K562 (cell line): ENCODE measurements around the gene CORO2A. TPM values are rescaled to one million over a fixed set of nuclear protein-coding genes. Genes with fewer than 3 reads are reported as not detected.

Experiments
- ATAC-seq: fragments of 200-7000 bp; cut with Tn5 transposase; 3 replicates; pipeline ENCODE4 v1.9.1; 2020; ENCODE audit warnings: moderate library complexity
- BruUV-seq: library from RNA; stranded (reverse); fragments of 400-500 nt; replicated peaks from 2 replicates; lab custom pipeline; 2021; lab: Mats Ljungman, UMichigan
- CTCF ChIA-PET: fragments of 300-600 bp; formaldehyde crosslinking; extraction: SDS; loops from one replicate; lab custom pipeline; 2021; ENCODE audit warnings: low intra/inter-chr PET ratio; lab: Yijun Ruan, JAX
- POLR2A ChIA-PET: fragments of 300-600, 350-650 bp; sonication (Branson Sonifier 250); formaldehyde crosslinking; extraction: SDS; loops from one replicate; lab custom pipeline; 2021; ENCODE audit warnings: antibody characterized with exemption, inconsistent platforms; lab: Yijun Ruan, JAX
- DNase-seq, 4 experiments: peaks; one replicate each; pipeline versions ENCODE4 v3.0.0 to v3.0.0-alpha.2; 2011 to 2018; ENCODE audit warnings: low spot score in 3 of 4, mixed read lengths in 3 of 4; ENCODE audit errors: extremely low read depth in 1 of 4
- FAIRE-seq: peaks from 2 replicates; lab custom pipeline; 2011; peaks lifted over from hg19 to GRCh38; lab: Jason Lieb, UNC
- H2AFZ ChIP-seq: 2 replicates; pipeline ENCODE4 v1.6.0; 2011; ENCODE audit warnings: low read depth, low read length, control low read depth, inconsistent platforms
- H3K27ac ChIP-seq: fragments of 200-600 bp; 3 replicates; pipeline ENCODE4 v1.8.0; 2011; ENCODE audit warnings: low read depth, mild to moderate bottlenecking, control low read depth, inconsistent platforms, low read length, moderate library complexity, mixed read lengths; ENCODE audit errors: extremely low read depth
- H3K27me3 ChIP-seq, 2 experiments: fragments of 300-600 bp in 1 of 2; 2 replicates in 1 of 2; 3 replicates in 1 of 2; pipeline versions ENCODE4 v1.6.0 to v1.8.0; 2011; ENCODE audit warnings: inconsistent platforms in 2 of 2, low read length in 2 of 2, mild to moderate bottlenecking in 1 of 2, mixed read lengths in 1 of 2, moderate library complexity in 1 of 2; ENCODE audit not compliant: control insufficient read depth in 2 of 2, insufficient read depth in 2 of 2
- H3K36me3 ChIP-seq: fragments of 300-600 bp; 3 replicates; pipeline ENCODE4 v1.8.0; 2011; ENCODE audit warnings: mild to moderate bottlenecking, low read length, inconsistent platforms; ENCODE audit not compliant: control insufficient read depth, insufficient read depth
- H3K4me1 ChIP-seq, 2 experiments: fragments of 200-600 bp in 1 of 2; replicated peaks in 1 of 2; 2 replicates in 1 of 2; 3 replicates in 1 of 2; pipeline versions ENCODE4 v1.5.1 to v1.8.0; 2011; ENCODE audit warnings: inconsistent platforms in 2 of 2, low read length in 2 of 2, mild to moderate bottlenecking in 1 of 2, mixed read lengths in 1 of 2, moderate library complexity in 1 of 2; ENCODE audit not compliant: control insufficient read depth in 2 of 2, insufficient read depth in 2 of 2
- H3K4me2 ChIP-seq: 2 replicates; pipeline ENCODE4 v1.6.1; 2011; ENCODE audit warnings: low read length, control low read depth, inconsistent platforms, mixed read lengths; ENCODE audit not compliant: insufficient read depth
- H3K4me3 ChIP-seq: fragments of 200-600 bp; sonication (generic), shearing (Covaris generic); 2 replicates; pipeline ENCODE4 v1.5.1; 2016; ENCODE audit warnings: control low read depth, inconsistent platforms
- H3K79me2 ChIP-seq: fragments of 200-600 bp; 3 replicates; pipeline ENCODE4 v1.8.0; 2011; ENCODE audit warnings: low read length, inconsistent platforms; ENCODE audit not compliant: control insufficient read depth, insufficient read depth
- H3K9ac ChIP-seq, 2 experiments: 2 replicates each; pipeline versions ENCODE4 v1.6.0 to v1.6.1; 2011; ENCODE audit warnings: low read depth in 2 of 2, low read length in 2 of 2, control low read depth in 1 of 2, inconsistent platforms in 1 of 2, mild to moderate bottlenecking in 1 of 2, mixed read lengths in 1 of 2; ENCODE audit not compliant: insufficient read depth in 1 of 2
- H3K9me1 ChIP-seq: one replicate; pipeline ENCODE4 v1.6.0; 2011; ENCODE audit warnings: inconsistent platforms, mild to moderate bottlenecking, low read length, moderate library complexity; ENCODE audit not compliant: control insufficient read depth, insufficient read depth
- H3K9me3 ChIP-seq: replicated peaks from 2 replicates; pipeline ENCODE4 v1.5.1; 2011; ENCODE audit warnings: low read depth, low read length, inconsistent platforms; ENCODE audit not compliant: control insufficient read depth, insufficient read depth
- H4K20me1 ChIP-seq: replicated peaks from 2 replicates; pipeline ENCODE4 v1.6.1; 2011; ENCODE audit warnings: low read length, inconsistent platforms, mixed read lengths; ENCODE audit not compliant: control insufficient read depth, insufficient read depth
- ARHGAP35 ChIP-seq: fragments of 450-650 bp; IDR thresholded peaks from 2 replicates; pipeline ENCODE4 v1.6.1; 2018; ENCODE audit not compliant: partially characterized antibody
- CC2D1A ChIP-seq: fragments of 450-650 bp; IDR thresholded peaks from 2 replicates; pipeline ENCODE4 v1.6.1; 2017; ENCODE audit warnings: mild to moderate bottlenecking
- CREM ChIP-seq: IDR thresholded peaks from 2 replicates; pipeline ENCODE4 v1.6.1; 2014; ENCODE audit warnings: antibody characterized with exemption, low read depth
- E2F5 ChIP-seq: sonication (generic); formaldehyde crosslinking; IDR thresholded peaks from 2 replicates; pipeline ENCODE4 v1.8.0; 2022; ENCODE audit warnings: mild to moderate bottlenecking, missing genetic modification reagents
- FOXM1 ChIP-seq, 2 experiments: fragments of 450-650 bp in 1 of 2; sonication (generic) in 1 of 2; formaldehyde crosslinking in 1 of 2; IDR thresholded peaks; 2 replicates each; pipeline versions ENCODE4 v1.6.1 to v1.9.0; 2017 to 2022; ENCODE audit warnings: low read depth in 2 of 2, mild to moderate bottlenecking in 2 of 2, missing genetic modification reagents in 1 of 2, moderate library complexity in 1 of 2
- HLTF ChIP-seq: fragments of 450-650 bp; IDR thresholded peaks from 2 replicates; pipeline ENCODE4 v1.6.1; 2016
- HNRNPK ChIP-seq: fragments of 200-400 bp; formaldehyde crosslinking; IDR thresholded peaks from one replicate; pipeline ENCODE4 v1.6.1; 2018; ENCODE audit warnings: mild to moderate bottlenecking, low read depth, low read length; ENCODE audit not compliant: poor library complexity, severe bottlenecking
- MITF ChIP-seq: IDR thresholded peaks from 2 replicates; pipeline ENCODE4 v1.6.1; 2014; ENCODE audit warnings: antibody characterized with exemption
- POLR2AphosphoS2 ChIP-seq: IDR thresholded peaks from 2 replicates; pipeline ENCODE4 v1.6.1; 2012; ENCODE audit warnings: low read length, improper control_type of control experiment
- PPARD ChIP-seq: fragments of 250-450 bp; sonication (Bioruptor Pico); IDR thresholded peaks from 2 replicates; pipeline ENCODE4 v1.8.0; 2022; ENCODE audit warnings: inconsistent platforms, mild to moderate bottlenecking, moderate library complexity
- TARDBP ChIP-seq: fragments of 450-650 bp; IDR thresholded peaks from 2 replicates; pipeline ENCODE4 v1.6.1; 2016
- TCF7L2 ChIP-seq: fragments of 150-350 bp; IDR thresholded peaks from 2 replicates; pipeline ENCODE4 v1.6.1; 2016; ENCODE audit warnings: low read depth, mild to moderate bottlenecking, low read length, moderate library complexity
- TFAM ChIP-seq: fragments of 250-450 bp; sonication (Bioruptor Pico); conservative IDR thresholded peaks from 2 replicates; pipeline ENCODE4 v1.5.0; 2021; ENCODE audit warnings: mild to moderate bottlenecking, moderate library complexity
- ZNF217 ChIP-seq: sonication (generic); formaldehyde crosslinking; IDR thresholded peaks from 2 replicates; pipeline ENCODE4 v1.8.0; 2022; ENCODE audit warnings: mild to moderate bottlenecking, missing genetic modification reagents
- ZNF57 ChIP-seq: fragments of 450-650 bp; formaldehyde crosslinking; IDR thresholded peaks from 2 replicates; pipeline ENCODE4 v1.4.0; 2020; ENCODE audit warnings: mild to moderate bottlenecking, moderate library complexity
- WGBS: fragments of 100-300 bp; shearing (Covaris generic); methylation state at CpG from one replicate; pipeline ENCODE4 v1.1.6; 2016; ENCODE audit warnings: low coverage, mixed read lengths; ENCODE audit not compliant: insufficient coverage; ENCODE audit errors: missing lambda C conversion rate; 5-methylcytosine and 5-hydroxymethylcytosine counted together
- in situ Hi-C: fragments of 300-500 bp; cut with MboI; formaldehyde crosslinking; loops from 4 replicates; pipeline ENCODE4 v1.15.0; 2018; ENCODE audit warnings: inconsistent platforms, mixed read lengths
- intact Hi-C: fragments of 100-400 bp; cut with micrococcal nuclease; formaldehyde crosslinking; loops from 2 replicates; pipeline ENCODE4 v1.14.2; 2022
- polyA plus RNA-seq, 8 experiments: library from polyadenylated mRNA; depleted of rRNA in 4 of 8; stranded (reverse) in 5 of 8; unstranded in 3 of 8; fragments of >200 nt; fragmentation: Nextera tagmentation in 2 of 8; fragmentation: Illumina TruSeq in 1 of 8; extraction: Ambion mirVana in 2 of 8; extraction: Trizol in 1 of 8; gene quantifications; 2 replicates each; pipeline versions ENCODE4 v1.2.1 to v1.2.3, GENCODE V29; 2011 to 2014; ENCODE audit warnings: inconsistent platforms in 1 of 8, missing spikeins in 1 of 8
- total RNA-seq, 7 experiments: library from RNA; depleted of rRNA in 6 of 7; stranded (reverse); fragments of >200 nt in 6 of 7; fragmentation: Illumina TruSeq in 2 of 7; extraction: Trizol in 2 of 7; gene quantifications; 2 replicates each; pipeline versions ENCODE4 v1.2.1 to v1.2.3, GENCODE V29; 2011 to 2021; ENCODE audit warnings: low replicate concordance in 1 of 7

Gene CORO2A
- total and polyA plus RNA-seq, 9 of the 15 experiments (the other 6 are each of a cell fraction or from before 2014, with no cell fraction given): 9.5 to 26.6 (median 18.0) TPM

- H3K27ac ChIP-seq: no peak overlapping the region
- POLR2A ChIA-PET: interaction anchor here (0.6 to 2.2 kb wide), 4 partner anchors 9 to 166 kb away, joined by 3 to 6 read pairs (median 5); no protein-coding TSS in a partner anchor
Observed at GRCh38 chr9:98097836-98098235, 94.6 kb downstream of the CORO2A start.

More at GRCh38 chr9:98097836-98098235, 94.6 kb downstream of the CORO2A start:
- no peaks in the 10 kb centered on the region for H4K20me1 ChIP-seq
- H3K36me3 ChIP-seq: peaks cover 71% of the 10 kb centered on the region
- no peaks in the 10 kb centered on the region for H3K79me2 ChIP-seq
- no TSS peak for BruUV-seq
- intact Hi-C loops (no loop called here), in situ Hi-C loops (no loop called here)
- ATAC-seq (no peak), FAIRE-seq (no peak), DNase-seq (no peak)
- no peaks in the 10 kb centered on the region for H3K27me3 ChIP-seq
- no peak overlapping the region for H2AFZ ChIP-seq
- H3K9me3 ChIP-seq: no peaks in the 10 kb centered on the region
- H3K9me1 ChIP-seq: no peaks in the 10 kb centered on the region
- H3K9ac ChIP-seq: no peak overlapping the region
- H3K4me2 ChIP-seq: no peak overlapping the region
- H3K4me1 ChIP-seq: no peaks in the 10 kb centered on the region; a peak in 1 of 5 replicates
- no peak overlapping the region for H3K4me3 ChIP-seq
- TF ChIP-seq MITF (no peak), PPARD (CRISPR knock-in tag) (no peak), HNRNPK (no peak), HLTF (no peak), CREM (no peak), POLR2AphosphoS2 (no peak), FOXM1 (IDR thresholded peaks at IDR 0.05; ENCODE audit: low read depth) (no peak), FOXM1 (CRISPR knock-in tag; IDR thresholded peaks at IDR 0.05; ENCODE audit: low read depth) (no peak), ARHGAP35 (no peak), ZNF57 (CRISPR knock-in tag) (no peak), TCF7L2 (no peak), TARDBP (no peak), E2F5 (CRISPR knock-in tag) (no peak), ZNF217 (CRISPR knock-in tag) (no peak), TFAM (no peak), CC2D1A (no peak)
- CTCF ChIA-PET: no interaction called here
- 78% methylated on average over 4 of the region's 4 CpGs for WGBS
